B cell (primary cell): Measurements from ENCODE around the gene MTPN. TPM values are rescaled to one million over a fixed set of nuclear protein-coding genes. Genes with fewer than 3 reads are reported as not detected.

Experiments
- ATAC-seq: fragments of 200-7000 bp; cut with Tn5 transposase; one replicate; pipeline ENCODE4 v1.10.0; 2021; ENCODE audit warnings: low read depth, mild to moderate bottlenecking, moderate number of reproducible peaks, moderate library complexity
- CTCF ChIA-PET: fragments of 350-600 bp; sonication (Branson Sonifier 250); formaldehyde crosslinking; loops from one replicate; lab custom pipeline; 2021; ENCODE audit warnings: antibody characterized with exemption, inconsistent platforms; lab: Charles Lee
- POLR2A ChIA-PET: fragments of 350-600 bp; sonication (Branson Sonifier 250); formaldehyde crosslinking; loops from one replicate; lab custom pipeline; 2021; ENCODE audit warnings: antibody characterized with exemption; lab: Charles Lee
- DNase-seq: peaks from one replicate; pipeline ENCODE4 v3.0.0; 2013
- H2AFZ ChIP-seq: 2 replicates; pipeline ENCODE4 v1.6.1; 2012; ENCODE audit warnings: mild to moderate bottlenecking, low read depth, low read length; ENCODE audit not compliant: insufficient read depth, poor library complexity, severe bottlenecking
- H3K27ac ChIP-seq, 2 donors: 1 replicate in 1 of 2; 2 replicates in 1 of 2; pipeline ENCODE4 v1.5.1; 2012 to 2013; ENCODE audit warnings: low read length in 2 of 2, mild to moderate bottlenecking in 2 of 2, moderate library complexity in 1 of 2
- H3K27me3 ChIP-seq, 4 experiments: fragments of 200-600 bp in 1 of 4; sonication (generic) in 1 of 4; replicated peaks in 1 of 4; 1 replicate in 2 of 4; 2 replicates in 2 of 4; pipeline versions ENCODE4 v1.6.1 to v1.7.0; 2013 to 2016; ENCODE audit warnings: low read length in 3 of 4, mild to moderate bottlenecking in 2 of 4, mixed read lengths in 1 of 4, moderate library complexity in 1 of 4; ENCODE audit not compliant: insufficient read depth in 4 of 4, control insufficient read depth in 3 of 4; ENCODE audit errors: control extremely low read depth in 1 of 4
- H3K36me3 ChIP-seq, 2 experiments: replicated peaks in 1 of 2; 1 replicate in 1 of 2; 2 replicates in 1 of 2; pipeline versions ENCODE4 v1.6.1 to v1.7.1; 2013; ENCODE audit warnings: low read length in 1 of 2; ENCODE audit not compliant: insufficient read depth in 2 of 2, control insufficient read depth in 1 of 2; ENCODE audit errors: control extremely low read depth in 1 of 2, extremely low read depth in 1 of 2
- H3K4me1 ChIP-seq, 2 donors: fragments of 200-600 bp in 1 of 2; sonication (generic) in 1 of 2; 1 replicate in 1 of 2; 2 replicates in 1 of 2; pipeline versions ENCODE4 v1.5.1 to v1.6.1; 2013 to 2017; ENCODE audit warnings: low read length in 2 of 2; ENCODE audit not compliant: control insufficient read depth in 2 of 2, insufficient read depth in 2 of 2
- H3K4me2 ChIP-seq: replicated peaks from 2 replicates; pipeline ENCODE3; 2012; ENCODE audit warnings: mild to moderate bottlenecking, low read depth, low read length; ENCODE audit not compliant: poor library complexity, severe bottlenecking
- H3K4me3 ChIP-seq, 5 experiments: fragments of 200-600 bp in 1 of 5; sonication (generic) in 1 of 5; 1 replicate in 3 of 5; 2 replicates in 2 of 5; pipeline versions ENCODE4 v1.5.1 to v1.7.0; 2011 to 2016; ENCODE audit warnings: low read length in 4 of 5, mild to moderate bottlenecking in 4 of 5, low read depth in 2 of 5, control low read depth in 1 of 5, moderate library complexity in 1 of 5; ENCODE audit not compliant: insufficient read depth in 1 of 5; ENCODE audit errors: control extremely low read depth in 1 of 5, extremely low read depth in 1 of 5
- H3K79me2 ChIP-seq: fragments of 200-600 bp; sonication (generic); one replicate; pipeline ENCODE4 v1.6.0; 2016; ENCODE audit warnings: low read length; ENCODE audit not compliant: control insufficient read depth, insufficient read depth
- H3K9ac ChIP-seq: fragments of 200-600 bp; sonication (generic); 2 replicates; pipeline ENCODE4 v1.6.1; 2017; ENCODE audit warnings: mild to moderate bottlenecking, low read length, moderate library complexity
- H3K9me3 ChIP-seq, 3 donors: one replicate each; pipeline versions ENCODE4 v1.6.1 to v1.7.1; 2013; ENCODE audit warnings: low read length in 2 of 3; ENCODE audit not compliant: control insufficient read depth in 2 of 3, insufficient read depth in 1 of 3; ENCODE audit errors: control extremely low read depth in 1 of 3
- H4K20me1 ChIP-seq: 2 replicates; pipeline ENCODE4 v1.6.0; 2012; ENCODE audit warnings: mild to moderate bottlenecking, low read length; ENCODE audit not compliant: insufficient read depth, control insufficient read depth, poor library complexity, severe bottlenecking
- H3K27ac Mint-ChIP-seq: one replicate; pipeline ENCODE4 v1.8.0; 2021; ENCODE audit warnings: mixed read lengths
- H3K27me3 Mint-ChIP-seq: one replicate; pipeline ENCODE4 v1.8.0; 2021; ENCODE audit warnings: mixed read lengths
- H3K4me1 Mint-ChIP-seq: one replicate; pipeline ENCODE4 v1.8.0; 2021; ENCODE audit warnings: mixed read lengths
- H3K4me3 Mint-ChIP-seq: one replicate; pipeline ENCODE4 v1.8.0; 2021; ENCODE audit warnings: mixed read lengths
- H3K9me3 Mint-ChIP-seq: one replicate; pipeline ENCODE4 v1.8.0; 2022; ENCODE audit warnings: mixed read lengths; ENCODE audit not compliant: insufficient read depth
- EZH2 ChIP-seq: IDR thresholded peaks from 2 replicates; pipeline ENCODE4 v1.6.1; 2012; ENCODE audit warnings: borderline replicate concordance, low read depth, mild to moderate bottlenecking, moderate library complexity, low read length; ENCODE audit not compliant: insufficient read depth, poor library complexity, severe bottlenecking
- WGBS: methylation state at CpG from one replicate; pipeline ENCODE4 v1.1.5; 2013; ENCODE audit warnings: missing lambda C conversion rate; ENCODE audit not compliant: insufficient coverage; 5-methylcytosine and 5-hydroxymethylcytosine counted together
- intact Hi-C: fragments of 100-400 bp; cut with micrococcal nuclease; formaldehyde crosslinking; loops from one replicate; pipeline ENCODE4 v1.10.0; 2022
- polyA plus RNA-seq: library from polyadenylated mRNA; depleted of rRNA; stranded (reverse); fragments of >200 nt; gene quantifications from 2 replicates; pipeline ENCODE4 v1.2.3, GENCODE V29; 2012
- total RNA-seq, 2 donors: library from RNA; stranded (reverse); fragments of 120-200 nt in 1 of 2; gene quantifications; 1 replicate in 1 of 2; 2 replicates in 1 of 2; pipeline versions ENCODE4 v1.2.3 to v1.2.4, GENCODE V29; 2013 to 2022
- TF ChIP-seq, protein P1 (sequence below): fragments of 200-600 bp; IDR thresholded peaks from one replicate; pipeline ENCODE4 v1.8.0; 2022; ENCODE audit warnings: antibody characterized with exemption, mild to moderate bottlenecking

The MTPN gene
- total and polyA plus RNA-seq, 2 donors (not counting 1 experiment from before 2014, with no cell fraction given) = 60.5 to 115 TPM

DNA sequence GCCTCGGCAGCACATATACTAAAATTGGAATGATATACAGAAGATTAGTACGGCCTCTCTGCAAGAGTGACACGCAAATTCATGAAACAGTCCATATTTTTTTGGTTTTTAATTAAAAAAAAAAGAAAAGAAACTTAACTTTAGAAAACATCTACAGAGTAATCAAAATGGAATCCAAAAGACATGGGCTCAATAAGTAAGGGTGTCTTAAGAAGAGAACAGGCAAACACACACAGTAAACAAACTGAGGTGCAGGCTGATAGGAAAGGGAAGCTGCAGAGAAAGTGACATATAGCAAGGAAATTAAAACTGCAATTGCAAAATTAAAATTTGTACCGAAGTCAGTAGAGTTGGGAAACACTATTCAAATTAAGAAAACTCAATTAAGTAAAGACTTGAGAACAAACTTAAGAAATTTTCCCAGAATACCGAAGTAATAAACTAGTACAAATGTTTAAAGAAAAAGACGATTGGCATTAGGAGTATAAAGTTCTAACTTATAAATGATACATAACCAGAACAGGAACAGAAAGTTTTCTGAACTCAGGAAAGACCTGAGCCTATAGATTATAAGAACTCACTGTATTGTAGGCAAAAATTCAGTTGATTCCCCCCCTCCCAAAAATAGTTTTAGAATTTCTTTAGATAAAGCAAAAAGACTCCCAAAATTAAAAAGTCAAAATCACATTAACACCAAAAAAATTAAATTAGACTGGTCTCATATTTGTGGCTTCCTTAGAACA is 16.3 kb downstream of the MTPN start:
- intact Hi-C loops = loop anchor here (1.0 kb wide), 1 partner anchor 10 kb away; no protein-coding TSS in a partner anchor
- DNase-seq (no peak), ATAC-seq (no peak)
- no peaks in the 10 kb centered on the region for H3K27me3 Mint-ChIP-seq
- Histone ChIP-seq H2AFZ (no peak overlapping the region), H3K79me2 (peaks cover 99% of the 10 kb centered on the region), H3K4me3 (no peak overlapping the region), H3K27ac (peak overlapping the region in 1 of 2 donors; percentile 24), H3K4me2 (peak overlapping the region; percentile 30), H3K9ac (no peak overlapping the region), H3K36me3 (peaks cover 6 to 38% of the 10 kb centered on the region in 2 experiments), H3K27me3 (no peaks in the 10 kb centered on the region), H4K20me1 (peaks cover 90% of the 10 kb centered on the region), H3K9me3 (no peaks in the 10 kb centered on the region), H3K4me1 (peaks cover 52 to 90% of the 10 kb centered on the region in 2 donors)
- H3K9me3 Mint-ChIP-seq = no peaks in the 10 kb centered on the region
- H3K27ac Mint-ChIP-seq = peak overlapping the region; percentile 38
- ChIA-PET CTCF (interaction anchor here (0.9 to 1.6 kb wide), 3 partner anchors 15 to 21 kb away, joined by 3 to 4 read pairs (median 3); no protein-coding TSS in a partner anchor), POLR2A (no interaction called here)
- WGBS = no CpG with 5 or more reads among the region's 6 CpGs
- peaks cover 86% of the 10 kb centered on the region for H3K4me1 Mint-ChIP-seq
- H3K4me3 Mint-ChIP-seq = peak overlapping the region; percentile 29
- TF ChIP-seq EZH2 = no peak
- TF ChIP-seq, protein P1, sequence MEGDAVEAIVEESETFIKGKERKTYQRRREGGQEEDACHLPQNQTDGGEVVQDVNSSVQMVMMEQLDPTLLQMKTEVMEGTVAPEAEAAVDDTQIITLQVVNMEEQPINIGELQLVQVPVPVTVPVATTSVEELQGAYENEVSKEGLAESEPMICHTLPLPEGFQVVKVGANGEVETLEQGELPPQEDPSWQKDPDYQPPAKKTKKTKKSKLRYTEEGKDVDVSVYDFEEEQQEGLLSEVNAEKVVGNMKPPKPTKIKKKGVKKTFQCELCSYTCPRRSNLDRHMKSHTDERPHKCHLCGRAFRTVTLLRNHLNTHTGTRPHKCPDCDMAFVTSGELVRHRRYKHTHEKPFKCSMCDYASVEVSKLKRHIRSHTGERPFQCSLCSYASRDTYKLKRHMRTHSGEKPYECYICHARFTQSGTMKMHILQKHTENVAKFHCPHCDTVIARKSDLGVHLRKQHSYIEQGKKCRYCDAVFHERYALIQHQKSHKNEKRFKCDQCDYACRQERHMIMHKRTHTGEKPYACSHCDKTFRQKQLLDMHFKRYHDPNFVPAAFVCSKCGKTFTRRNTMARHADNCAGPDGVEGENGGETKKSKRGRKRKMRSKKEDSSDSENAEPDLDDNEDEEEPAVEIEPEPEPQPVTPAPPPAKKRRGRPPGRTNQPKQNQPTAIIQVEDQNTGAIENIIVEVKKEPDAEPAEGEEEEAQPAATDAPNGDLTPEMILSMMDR = no peak
